ENCODE results near the gene ZNF746. TPM values are rescaled to one million over a fixed set of nuclear protein-coding genes. Genes with fewer than 3 reads are reported as not detected.

Gene ZNF746
- total RNA-seq, 1 donor from 2014 or later, result 29.0 TPM

GRCh38 chr7:149509774-149510173 is 12.2 kb upstream of the ZNF746 start:
- Histone ChIP-seq H3K9me3 (peaks cover 7% of the 10 kb centered on the region), H3K4me1 (no peaks in the 10 kb centered on the region), H3K27me3 (no peaks in the 10 kb centered on the region), H3K27ac (no peak overlapping the region), H3K4me3 (no peak overlapping the region), H3K36me3 (no peaks in the 10 kb centered on the region)
- no peak for DNase-seq (ENCODE audit: extremely low spot score in 2 of 2)
- intact Hi-C loops (cut with DNase I), result no loop called here
- TF ChIP-seq CTCF (IDR thresholded peaks at IDR 0.05), result no peak
- no peak for TF ChIP-seq POLR2AphosphoS5 (IDR thresholded peaks at IDR 0.05; ENCODE audit: insufficient read depth in 1 of 2, low read depth in 1 of 2)
- TF ChIP-seq POLR2A (IDR thresholded peaks at IDR 0.05), result no peak

GRCh38 chr7:149505551-149505950 is 7.9 kb upstream of the ZNF746 start:
- no peak for TF ChIP-seq POLR2A (IDR thresholded peaks at IDR 0.05)
- TF ChIP-seq POLR2AphosphoS5 (IDR thresholded peaks at IDR 0.05; ENCODE audit: insufficient read depth in 1 of 2, low read depth in 1 of 2), result no peak
- no peak for TF ChIP-seq CTCF (IDR thresholded peaks at IDR 0.05)
- Histone ChIP-seq H3K4me3 (no peak overlapping the region), H3K36me3 (no peaks in the 10 kb centered on the region), H3K27ac (no peak overlapping the region), H3K27me3 (no peaks in the 10 kb centered on the region), H3K4me1 (no peaks in the 10 kb centered on the region), H3K9me3 (peaks cover 7% of the 10 kb centered on the region)
- intact Hi-C loops (cut with DNase I), result no loop called here
- DNase-seq (ENCODE audit: extremely low spot score in 2 of 2), result no peak

- DNase-seq (ENCODE audit: extremely low spot score in 2 of 2), result no peak
- H3K4me3 ChIP-seq, result no peak overlapping the region
- H3K9me3 ChIP-seq, result no peaks in the 10 kb centered on the region
- H3K4me1 ChIP-seq, result peaks cover 8% of the 10 kb centered on the region
- no peaks in the 10 kb centered on the region for H3K27me3 ChIP-seq
- no peak overlapping the region for H3K27ac ChIP-seq
- TF ChIP-seq POLR2AphosphoS5 (IDR thresholded peaks at IDR 0.05; ENCODE audit: insufficient read depth in 1 of 2, low read depth in 1 of 2) (no peak), CTCF (IDR thresholded peaks at IDR 0.05) (no peak), POLR2A (IDR thresholded peaks at IDR 0.05) (no peak)
- no peaks in the 10 kb centered on the region for H3K36me3 ChIP-seq
- intact Hi-C loops (cut with DNase I), result no loop called here
These were observed 4.0 kb upstream of the ZNF746 start for GRCh38 chr7:149501651-149502050.

GRCh38 chr7:149500910-149501309 is 3.3 kb upstream of the ZNF746 start:
- H3K36me3 ChIP-seq, result no peaks in the 10 kb centered on the region
- peaks cover 15% of the 10 kb centered on the region for H3K4me1 ChIP-seq
- H3K9me3 ChIP-seq, result no peaks in the 10 kb centered on the region
- H3K4me3 ChIP-seq, result no peak overlapping the region
- H3K27me3 ChIP-seq, result no peaks in the 10 kb centered on the region
- intact Hi-C loops (cut with DNase I), result no loop called here
- TF ChIP-seq POLR2A (IDR thresholded peaks at IDR 0.05) (no peak), CTCF (IDR thresholded peaks at IDR 0.05) (no peak), POLR2AphosphoS5 (IDR thresholded peaks at IDR 0.05; ENCODE audit: insufficient read depth in 1 of 2, low read depth in 1 of 2) (no peak)
- DNase-seq (ENCODE audit: extremely low spot score in 2 of 2), result no peak
- H3K27ac ChIP-seq, result no peak overlapping the region

GRCh38 chr7:149500201-149500600 is 2.6 kb upstream of the ZNF746 start:
- H3K4me3 ChIP-seq, result no peak overlapping the region
- peaks cover 22% of the 10 kb centered on the region for H3K4me1 ChIP-seq
- intact Hi-C loops (cut with DNase I), result no loop called here
- no peaks in the 10 kb centered on the region for H3K36me3 ChIP-seq
- H3K9me3 ChIP-seq, result no peaks in the 10 kb centered on the region
- DNase-seq (ENCODE audit: extremely low spot score in 2 of 2), result no peak
- no peaks in the 10 kb centered on the region for H3K27me3 ChIP-seq
- H3K27ac ChIP-seq, result no peak overlapping the region
- TF ChIP-seq CTCF (IDR thresholded peaks at IDR 0.05) (no peak), POLR2A (IDR thresholded peaks at IDR 0.05) (no peak), POLR2AphosphoS5 (IDR thresholded peaks at IDR 0.05; ENCODE audit: insufficient read depth in 1 of 2, low read depth in 1 of 2) (no peak)
